Panc1 (cell line): ENCODE measurements around the gene ADGRB3.

Experiments used
- CTCF ChIP-seq: fragments of 450-650 bp; IDR thresholded peaks from 2 replicates; pipeline ENCODE4 v1.5.1; 2017; ENCODE audit warnings: mild to moderate bottlenecking
- POLR2AphosphoS5 ChIP-seq: IDR thresholded peaks from 2 replicates; pipeline ENCODE4 v1.6.1; 2012; ENCODE audit warnings: mild to moderate bottlenecking, low read depth, low read length, moderate library complexity
- SIN3A ChIP-seq: IDR thresholded peaks from 2 replicates; pipeline ENCODE4 v1.6.1; 2012; ENCODE audit warnings: low read depth, mild to moderate bottlenecking, low read length, moderate library complexity, borderline replicate concordance; ENCODE audit not compliant: insufficient read depth
- TCF7L2 ChIP-seq: IDR thresholded peaks from 2 replicates; pipeline ENCODE4 v1.6.1; 2011; ENCODE audit warnings: mild to moderate bottlenecking, low read depth, low read length, inconsistent platforms
- TF ChIP-seq, protein P1 (sequence below), 2 experiments: IDR thresholded peaks; 2 replicates each; pipeline ENCODE4 v1.6.1; 2011 to 2012; ENCODE audit warnings: low read depth in 2 of 2, control low read depth in 1 of 2, low read length in 1 of 2, mild to moderate bottlenecking in 1 of 2, moderate library complexity in 1 of 2; ENCODE audit not compliant: insufficient read depth in 1 of 2

DNA sequence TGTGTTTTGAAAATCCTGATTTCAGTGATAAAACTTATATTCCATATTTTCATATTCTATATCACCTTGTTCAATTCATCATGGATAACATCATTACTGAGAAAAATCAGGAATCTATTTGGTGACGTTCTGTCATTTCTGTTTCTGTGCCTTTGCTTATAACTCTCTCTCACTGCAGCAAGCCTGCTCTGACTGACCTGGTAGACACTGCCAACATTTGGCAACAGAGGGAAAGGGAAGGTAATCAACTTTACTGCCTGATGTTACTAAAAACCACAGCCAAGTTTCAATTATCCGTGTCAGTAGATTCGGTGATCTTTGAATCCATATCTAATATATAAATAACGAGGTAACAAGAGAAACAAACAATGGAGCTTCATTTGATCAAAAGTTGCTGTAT, 659.8 kb downstream of the ADGRB3 start:
- TF ChIP-seq CTCF (no peak), TCF7L2 (no peak), SIN3A (no peak), POLR2AphosphoS5 (no peak)
- TF ChIP-seq, protein P1, sequence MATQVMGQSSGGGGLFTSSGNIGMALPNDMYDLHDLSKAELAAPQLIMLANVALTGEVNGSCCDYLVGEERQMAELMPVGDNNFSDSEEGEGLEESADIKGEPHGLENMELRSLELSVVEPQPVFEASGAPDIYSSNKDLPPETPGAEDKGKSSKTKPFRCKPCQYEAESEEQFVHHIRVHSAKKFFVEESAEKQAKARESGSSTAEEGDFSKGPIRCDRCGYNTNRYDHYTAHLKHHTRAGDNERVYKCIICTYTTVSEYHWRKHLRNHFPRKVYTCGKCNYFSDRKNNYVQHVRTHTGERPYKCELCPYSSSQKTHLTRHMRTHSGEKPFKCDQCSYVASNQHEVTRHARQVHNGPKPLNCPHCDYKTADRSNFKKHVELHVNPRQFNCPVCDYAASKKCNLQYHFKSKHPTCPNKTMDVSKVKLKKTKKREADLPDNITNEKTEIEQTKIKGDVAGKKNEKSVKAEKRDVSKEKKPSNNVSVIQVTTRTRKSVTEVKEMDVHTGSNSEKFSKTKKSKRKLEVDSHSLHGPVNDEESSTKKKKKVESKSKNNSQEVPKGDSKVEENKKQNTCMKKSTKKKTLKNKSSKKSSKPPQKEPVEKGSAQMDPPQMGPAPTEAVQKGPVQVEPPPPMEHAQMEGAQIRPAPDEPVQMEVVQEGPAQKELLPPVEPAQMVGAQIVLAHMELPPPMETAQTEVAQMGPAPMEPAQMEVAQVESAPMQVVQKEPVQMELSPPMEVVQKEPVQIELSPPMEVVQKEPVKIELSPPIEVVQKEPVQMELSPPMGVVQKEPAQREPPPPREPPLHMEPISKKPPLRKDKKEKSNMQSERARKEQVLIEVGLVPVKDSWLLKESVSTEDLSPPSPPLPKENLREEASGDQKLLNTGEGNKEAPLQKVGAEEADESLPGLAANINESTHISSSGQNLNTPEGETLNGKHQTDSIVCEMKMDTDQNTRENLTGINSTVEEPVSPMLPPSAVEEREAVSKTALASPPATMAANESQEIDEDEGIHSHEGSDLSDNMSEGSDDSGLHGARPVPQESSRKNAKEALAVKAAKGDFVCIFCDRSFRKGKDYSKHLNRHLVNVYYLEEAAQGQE (IDR thresholded peaks at IDR 0.05; ENCODE audit: insufficient read depth in 1 of 2, low read depth in 2 of 2, low read length in 1 of 2) = no peak
